ENCODE results near the gene GNAI3.

Gene GNAI3

GRCh38 chr1:109527098-109527811 is 21.2 kb upstream of the GNAI3 start:
- DNase-seq = no peak

GRCh38 chr1:109527846-109528695 is 20.3 kb upstream of the GNAI3 start:
- DNase-seq = no peak

- DNase-seq = no peak
These were observed 19.7 kb upstream of the GNAI3 start for GRCh38 chr1:109528712-109529111.

GRCh38 chr1:109529881-109530456 is 18.4 kb upstream of the GNAI3 start:
- DNase-seq = peak; percentile 45

- DNase-seq = no peak
These were observed 17.8 kb upstream of the GNAI3 start for GRCh38 chr1:109530457-109531087.

GRCh38 chr1:109531380-109531779 is 17.0 kb upstream of the GNAI3 start:
- DNase-seq = no peak

- DNase-seq = no peak
These were observed 16.5 kb upstream of the GNAI3 start for GRCh38 chr1:109531826-109532364.

- DNase-seq = peak; percentile 85
These were observed 15.9 kb upstream of the GNAI3 start for GRCh38 chr1:109532365-109533136.

- DNase-seq = no peak
These were observed 14.0 kb upstream of the GNAI3 start for GRCh38 chr1:109534307-109534858.

GRCh38 chr1:109535481-109535880 is 12.9 kb upstream of the GNAI3 start:
- no peak for DNase-seq

- DNase-seq = peak; percentile 39
These were observed 12.4 kb upstream of the GNAI3 start for GRCh38 chr1:109535971-109536491.

GRCh38 chr1:109537450-109538178 is 10.8 kb upstream of the GNAI3 start:
- DNase-seq = no peak

GRCh38 chr1:109538827-109539555 is 9.4 kb upstream of the GNAI3 start:
- DNase-seq = no peak

GRCh38 chr1:109539676-109540075 is 8.7 kb upstream of the GNAI3 start, which contains the start of gene GPR61:
Gene GPR61, plus strand, starts transcription at chr1:109539872. Its CDS starts 3,151 bp downstream, at chr1:109543023.
- peak; percentile 3 for DNase-seq

- peak; percentile 4 for DNase-seq
These were observed 7.3 kb upstream of the GNAI3 start for GRCh38 chr1:109541102-109541501.

- DNase-seq = no peak
These were observed 5.8 kb upstream of the GNAI3 start for GRCh38 chr1:109542657-109543056.

GRCh38 chr1:109543283-109543987 is 5.0 kb upstream of the GNAI3 start:
- DNase-seq = no peak

- DNase-seq = no peak
These were observed 4.3 kb upstream of the GNAI3 start for GRCh38 chr1:109543988-109544735.

Measured in midbrain (tissue), 1 donor.